OCI-LY7 (cell line): ENCODE data around the gene HNMT.

Experiments used
- CTCF ChIP-seq: fragments of 200-600 bp; sonication (generic); conservative IDR thresholded peaks from 2 replicates; pipeline ENCODE4 v1.5.1; 2014; ENCODE audit warnings: mild to moderate bottlenecking, antibody characterized with exemption, low read length, moderate library complexity, mixed read lengths
- EZH2phosphoT487 ChIP-seq: fragments of 200-600 bp; sonication (generic); IDR thresholded peaks from 2 replicates; pipeline ENCODE4 v1.6.1; 2018; ENCODE audit warnings: low read depth, borderline replicate concordance, mild to moderate bottlenecking, mixed run types, antibody characterized with exemption, low read length, moderate library complexity, mixed read lengths

DNA sequence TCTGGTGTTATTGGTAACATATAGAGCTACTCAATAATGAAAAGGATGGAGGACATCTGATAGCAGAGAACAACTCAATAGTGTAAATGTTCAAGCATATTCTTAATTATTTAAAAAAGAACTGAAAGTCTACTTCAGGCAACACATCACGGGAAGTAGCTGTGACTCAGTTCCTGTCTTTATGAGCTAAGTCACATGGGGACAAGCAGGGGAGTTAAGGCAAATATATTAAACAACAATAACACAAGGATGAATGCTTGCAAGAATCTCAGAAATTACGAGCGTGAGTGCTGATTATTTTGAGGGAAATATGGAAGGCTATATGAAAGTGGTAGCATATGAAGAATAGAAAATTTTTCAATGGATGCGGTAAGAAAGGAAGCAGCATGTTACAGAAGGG lies 4.0 kb upstream of the HNMT start:
- TF ChIP-seq CTCF (no peak), EZH2phosphoT487 (no peak)
